OCI-LY7 (cell line): Measurements from ENCODE around the gene CST4. TPM values are rescaled to one million over a fixed set of nuclear protein-coding genes. Genes with fewer than 3 reads are reported as not detected.
"Not testable (repeated sequence)": the region's sequence is repeated elsewhere in the genome, so short reads cannot be mapped to it uniquely, and the experiment has no call there.

ENCODE experiments used
- BruUV-seq: library from RNA; stranded (reverse); fragments of 400-500 nt; replicated peaks from 2 replicates; lab custom pipeline; 2021; lab: Mats Ljungman, UMichigan
- CTCF ChIA-PET: fragments of 300-600 bp; sonication (Branson Sonifier 250); formaldehyde crosslinking; loops from one replicate; lab custom pipeline; 2022; ENCODE audit warnings: antibody characterized with exemption; ENCODE audit not compliant: unreplicated experiment; lab: Charles Lee
- POLR2A ChIA-PET: fragments of 300-600 bp; sonication (Branson Sonifier 250); formaldehyde crosslinking; loops from one replicate; lab custom pipeline; 2022; ENCODE audit warnings: antibody characterized with exemption; lab: Charles Lee
- DNase-seq: peaks from one replicate; pipeline ENCODE4 v3.0.0-alpha.2; 2015; ENCODE audit warnings: low spot score
- H2AFZ ChIP-seq: fragments of 200-600 bp; sonication (generic), shearing (Covaris generic); 2 replicates; pipeline ENCODE4 v1.6.1; 2014; ENCODE audit warnings: mild to moderate bottlenecking, antibody characterized with exemption, low read length, moderate library complexity
- H3K27ac ChIP-seq: fragments of 200-600 bp; sonication (generic); 2 replicates; pipeline ENCODE4 v1.5.1; 2014; ENCODE audit warnings: mixed run types, low read depth, mild to moderate bottlenecking, moderate library complexity, low read length, inconsistent platforms; ENCODE audit not compliant: poor library complexity, severe bottlenecking
- H3K36me3 ChIP-seq: fragments of 200-600 bp; sonication (generic); 2 replicates; pipeline ENCODE4 v1.6.1; 2014; ENCODE audit warnings: mild to moderate bottlenecking, antibody characterized with exemption, low read length, moderate library complexity, mixed read lengths; ENCODE audit not compliant: insufficient read depth
- H3K4me1 ChIP-seq: fragments of 200-600 bp; sonication (generic); 2 replicates; pipeline ENCODE4 v1.5.1; 2014; ENCODE audit warnings: mild to moderate bottlenecking, low read length; ENCODE audit not compliant: insufficient read depth, poor library complexity, severe bottlenecking
- H3K4me2 ChIP-seq: fragments of 200-600 bp; sonication (generic); 2 replicates; pipeline ENCODE4 v1.6.1; 2014; ENCODE audit warnings: mild to moderate bottlenecking, low read length
- H3K4me3 ChIP-seq: fragments of 200-600 bp; sonication (generic); 2 replicates; pipeline ENCODE4 v1.5.1; 2014; ENCODE audit warnings: mild to moderate bottlenecking, low read depth, low read length; ENCODE audit not compliant: poor library complexity, severe bottlenecking
- H3K79me2 ChIP-seq: fragments of 200-600 bp; sonication (generic); 2 replicates; pipeline ENCODE4 v1.6.1; 2016; ENCODE audit warnings: low read depth, mild to moderate bottlenecking, low read length, moderate library complexity, mixed read lengths; ENCODE audit not compliant: insufficient read depth
- H3K9me2 ChIP-seq: fragments of 200-600 bp; sonication (generic); 2 replicates; pipeline ENCODE4 v1.6.1; 2016; ENCODE audit warnings: mild to moderate bottlenecking, low read length, mixed read lengths; ENCODE audit not compliant: insufficient read depth
- H3K9me3 ChIP-seq: fragments of 200-600 bp; sonication (generic); 2 replicates; pipeline ENCODE4 v1.6.1; 2014; ENCODE audit warnings: mild to moderate bottlenecking, mixed run types, low read length, mixed read lengths
- H4K20me1 ChIP-seq: fragments of 200-600 bp; sonication (generic); 2 replicates; pipeline ENCODE4 v1.6.1; 2014; ENCODE audit warnings: mild to moderate bottlenecking, antibody characterized with exemption, low read length, moderate library complexity, mixed read lengths; ENCODE audit not compliant: insufficient read depth
- CTCF ChIP-seq: fragments of 200-600 bp; sonication (generic); conservative IDR thresholded peaks from 2 replicates; pipeline ENCODE4 v1.5.1; 2014; ENCODE audit warnings: mild to moderate bottlenecking, antibody characterized with exemption, low read length, moderate library complexity, mixed read lengths
- EZH2phosphoT487 ChIP-seq: fragments of 200-600 bp; sonication (generic); IDR thresholded peaks from 2 replicates; pipeline ENCODE4 v1.6.1; 2018; ENCODE audit warnings: low read depth, borderline replicate concordance, mild to moderate bottlenecking, mixed run types, antibody characterized with exemption, low read length, moderate library complexity, mixed read lengths
- intact Hi-C: fragments of 100-400 bp; cut with micrococcal nuclease; formaldehyde crosslinking; loops from one replicate; pipeline ENCODE4 v1.10.0; 2022; ENCODE audit not compliant: unreplicated experiment
- total RNA-seq, 2 experiments: library from RNA; depleted of rRNA in 1 of 2; stranded (reverse); fragments of >200 nt in 1 of 2; shearing (Covaris generic) in 1 of 2; gene quantifications; 2 replicates each; pipeline ENCODE4 v1.2.3, GENCODE V29; 2014 to 2022

CST4 gene
- total RNA-seq, 2 experiments from 2014 or later, result not detected

DNA sequence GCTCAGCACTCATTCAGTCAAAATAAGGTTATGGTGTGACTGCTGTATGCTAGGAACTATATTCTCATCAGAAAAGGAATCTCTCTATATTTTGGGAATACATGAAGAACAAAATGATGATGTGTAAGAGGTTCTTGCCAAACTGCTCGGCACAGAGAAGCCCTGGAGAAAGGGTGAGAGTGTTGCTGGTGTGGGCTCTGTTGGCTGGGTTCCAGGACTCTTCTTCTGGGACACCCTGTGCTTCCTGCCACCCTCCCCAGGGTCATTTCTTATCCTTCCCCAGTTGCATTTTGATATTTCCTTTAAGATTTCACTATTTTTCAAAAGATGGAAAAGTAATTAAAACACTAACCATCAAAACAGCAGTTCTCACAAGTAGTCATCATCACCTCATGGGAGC lies 33.1 kb upstream of the CST4 start:
- H2AFZ ChIP-seq, result no peak overlapping the region
- TF ChIP-seq EZH2phosphoT487 (no peak), CTCF (no peak)
- no peak for DNase-seq
- BruUV-seq, result no TSS peak
- CTCF ChIA-PET, result no interaction called here
- no peaks in the 10 kb centered on the region for H3K9me3 ChIP-seq
- H3K4me1 ChIP-seq, result no peaks in the 10 kb centered on the region
- intact Hi-C loops, result no loop called here
- H3K9me2 ChIP-seq, result no peaks in the 10 kb centered on the region
- POLR2A ChIA-PET, result no interaction called here
- H4K20me1 ChIP-seq, result no peaks in the 10 kb centered on the region
- H3K79me2 ChIP-seq, result no peaks in the 10 kb centered on the region
- no peaks in the 10 kb centered on the region for H3K36me3 ChIP-seq
- H3K4me2 ChIP-seq, result no peak overlapping the region
- H3K27ac ChIP-seq, result no peak overlapping the region
- no peak overlapping the region for H3K4me3 ChIP-seq

GRCh38 chr20:23719351-23719750 lies 30.5 kb upstream of the CST4 start:
- POLR2A ChIA-PET, H3K9me2 ChIP-seq: not testable (repeated sequence)

GRCh38 chr20:23711778-23712177 lies 22.9 kb upstream of the CST4 start:
- H3K9me2 ChIP-seq, BruUV-seq, H3K79me2 ChIP-seq, DNase-seq, H3K9me3 ChIP-seq, POLR2A ChIA-PET, H3K36me3 ChIP-seq, H2AFZ ChIP-seq, CTCF ChIA-PET, H3K4me2 ChIP-seq, H3K27ac ChIP-seq, H3K4me1 ChIP-seq, H3K4me3 ChIP-seq, intact Hi-C loops, H4K20me1 ChIP-seq: not testable (repeated sequence)

More at GRCh38 chr20:23719351-23719750, 30.5 kb upstream of the CST4 start:
- H3K4me3 ChIP-seq, H3K9me3 ChIP-seq, H3K27ac ChIP-seq, intact Hi-C loops, H4K20me1 ChIP-seq, H2AFZ ChIP-seq, H3K4me1 ChIP-seq, DNase-seq, BruUV-seq, H3K36me3 ChIP-seq, H3K4me2 ChIP-seq, H3K79me2 ChIP-seq, CTCF ChIA-PET: not testable (repeated sequence)

GRCh38 chr20:23710771-23711170 lies 21.9 kb upstream of the CST4 start:
- POLR2A ChIA-PET, result no interaction called here
- DNase-seq, result no peak
- Histone ChIP-seq H4K20me1 (no peaks in the 10 kb centered on the region), H2AFZ (no peak overlapping the region), H3K4me2 (no peak overlapping the region), H3K36me3 (no peaks in the 10 kb centered on the region), H3K4me3 (no peak overlapping the region), H3K4me1 (no peaks in the 10 kb centered on the region), H3K79me2 (no peaks in the 10 kb centered on the region), H3K9me3 (no peaks in the 10 kb centered on the region), H3K9me2 (no peaks in the 10 kb centered on the region), H3K27ac (no peak overlapping the region)
- BruUV-seq, result no TSS peak
- TF ChIP-seq CTCF, result no peak
- TF ChIP-seq EZH2phosphoT487, result no peak
- intact Hi-C loops, result no loop called here
- CTCF ChIA-PET, result no interaction called here
